Karpas-422 (cell line): ENCODE data around the gene SARS1. TPM values are rescaled to one million over a fixed set of nuclear protein-coding genes. Genes with fewer than 3 reads are reported as not detected.
A peak's percentile ranks its signal among the peaks of the same experiment; 100 is the strongest.
"Not testable (repeated sequence)": the region's sequence is repeated elsewhere in the genome, so short reads cannot be mapped to it uniquely, and the experiment has no call there.

Experiments used
- DNase-seq: peaks from one replicate; pipeline ENCODE4 v3.0.0-alpha.2; 2015
- H2AFZ ChIP-seq: fragments of 200-600 bp; sonication (generic); 2 replicates; pipeline ENCODE4 v1.6.1; 2014; ENCODE audit warnings: antibody characterized with exemption, low read length, mixed read lengths
- H3K27ac ChIP-seq: fragments of 200-600 bp; sonication (generic); 2 replicates; pipeline ENCODE4 v1.5.1; 2014; ENCODE audit warnings: mild to moderate bottlenecking, low read length, moderate library complexity
- H3K27me3 ChIP-seq: fragments of 200-600 bp; sonication (generic); 2 replicates; pipeline ENCODE4 v1.6.1; 2014; ENCODE audit warnings: low read length, mixed read lengths
- H3K36me3 ChIP-seq: fragments of 200-600 bp; sonication (generic); 2 replicates; pipeline ENCODE4 v1.6.1; 2014; ENCODE audit warnings: low read length, mixed read lengths; ENCODE audit not compliant: insufficient read depth
- H3K4me1 ChIP-seq: fragments of 200-600 bp; sonication (generic); 2 replicates; pipeline ENCODE4 v1.6.1; 2014; ENCODE audit warnings: mild to moderate bottlenecking, low read length, mixed read lengths
- H3K4me2 ChIP-seq: fragments of 200-600 bp; sonication (generic); 2 replicates; pipeline ENCODE4 v1.6.1; 2014; ENCODE audit warnings: low read length, low read depth, mild to moderate bottlenecking; ENCODE audit not compliant: poor library complexity, severe bottlenecking
- H3K4me3 ChIP-seq: fragments of 200-600 bp; sonication (generic); 2 replicates; pipeline ENCODE4 v1.5.1; 2014; ENCODE audit warnings: mild to moderate bottlenecking, antibody characterized with exemption, low read length, mixed read lengths
- H3K79me2 ChIP-seq: fragments of 200-600 bp; sonication (generic); 2 replicates; pipeline ENCODE4 v1.6.1; 2014; ENCODE audit warnings: mild to moderate bottlenecking, low read length, mixed read lengths
- H3K9ac ChIP-seq: fragments of 200-600 bp; sonication (generic); 2 replicates; pipeline ENCODE4 v1.6.0; 2014; ENCODE audit warnings: low read length
- H3K9me2 ChIP-seq: fragments of 200-600 bp; sonication (generic), shearing (Covaris generic); replicated peaks from 2 replicates; pipeline ENCODE4 v1.6.0; 2014; ENCODE audit warnings: mild to moderate bottlenecking, low read length, moderate library complexity; ENCODE audit not compliant: insufficient read depth
- H3K9me3 ChIP-seq: fragments of 300-700, 200-600 bp; sonication (generic); 2 replicates; pipeline ENCODE4 v1.6.1; 2014; ENCODE audit warnings: low read length, mixed read lengths
- H4K20me1 ChIP-seq: fragments of 200-600 bp; sonication (generic); 2 replicates; pipeline ENCODE4 v1.6.1; 2014; ENCODE audit warnings: mild to moderate bottlenecking, antibody characterized with exemption, low read length, low read depth; ENCODE audit not compliant: insufficient read depth
- total RNA-seq: library from RNA; depleted of rRNA; stranded (reverse); fragments of >200 nt; shearing (Covaris generic); gene quantifications from 2 replicates; pipeline ENCODE4 v1.2.3, GENCODE V29; 2014; ENCODE audit warnings: low replicate concordance; rRNA removed

SARS1 gene
- 184 and 248 TPM in 2 replicates for total RNA-seq

GRCh38 chr1:109213824-109214693 is at the start of gene SARS1:
SARS1 (plus strand) TSS chr1:109213918; CDS start chr1:109213993, 75 bp downstream.
- Histone ChIP-seq H3K4me3 (peak within 1 kb of the TSS; percentile 90), H4K20me1 (peaks cover 11% of the 10 kb centered on the region; the same call in 1 of the 2 replicates), H3K27me3 (no peaks in the 10 kb centered on the region), H3K4me1 (peaks cover 36% of the 10 kb centered on the region), H3K9me3 (no peaks in the 10 kb centered on the region), H3K9ac (peak within 1 kb of the TSS; percentile 87), H3K4me2 (peak within 1 kb of the TSS; percentile 92), H2AFZ (peak within 1 kb of the TSS; percentile 91), H3K79me2 (peaks cover 47% of the 10 kb centered on the region), H3K9me2 (no peaks in the 10 kb centered on the region), H3K36me3 (peaks cover 10% of the 10 kb centered on the region; the same call in 1 of the 2 replicates), H3K27ac (peak within 1 kb of the TSS; percentile 83)
- DNase-seq: peak; percentile 95

GRCh38 chr1:109164538-109164937 is 49.2 kb upstream of the SARS1 start:
- H3K4me2 ChIP-seq: no peak overlapping the region
- peaks cover 9% of the 10 kb centered on the region for H3K4me1 ChIP-seq
- no peaks in the 10 kb centered on the region for H3K27me3 ChIP-seq

GRCh38 chr1:109167001-109167506 is 46.7 kb upstream of the SARS1 start:
- Histone ChIP-seq H3K4me3 (no peak overlapping the region), H2AFZ (no peak overlapping the region), H3K4me1 (peaks cover 7% of the 10 kb centered on the region), H3K4me2 (no peak overlapping the region), H3K36me3 (no peaks in the 10 kb centered on the region), H3K9me2 (no peaks in the 10 kb centered on the region), H3K27me3 (no peaks in the 10 kb centered on the region), H3K9ac (no peak overlapping the region), H3K9me3 (no peaks in the 10 kb centered on the region), H3K79me2 (no peaks in the 10 kb centered on the region), H4K20me1 (no peaks in the 10 kb centered on the region), H3K27ac (no peak overlapping the region)
- no peak for DNase-seq

More at GRCh38 chr1:109164538-109164937, 49.2 kb upstream of the SARS1 start:
- no peaks in the 10 kb centered on the region for H3K9me3 ChIP-seq
- H4K20me1 ChIP-seq: no peaks in the 10 kb centered on the region
- no peak for DNase-seq
- no peak overlapping the region for H3K9ac ChIP-seq
- no peak overlapping the region for H2AFZ ChIP-seq
- H3K27ac ChIP-seq: no peak overlapping the region
- no peak overlapping the region for H3K4me3 ChIP-seq
- H3K9me2 ChIP-seq: no peaks in the 10 kb centered on the region
- H3K36me3 ChIP-seq: no peaks in the 10 kb centered on the region
- no peaks in the 10 kb centered on the region for H3K79me2 ChIP-seq

- H2AFZ ChIP-seq: no peak overlapping the region
- no peaks in the 10 kb centered on the region for H3K9me3 ChIP-seq
- no peaks in the 10 kb centered on the region for H3K79me2 ChIP-seq
- H4K20me1 ChIP-seq: no peaks in the 10 kb centered on the region
- no peak overlapping the region for H3K4me3 ChIP-seq
- H3K9ac ChIP-seq: no peak overlapping the region
- H3K9me2 ChIP-seq: no peaks in the 10 kb centered on the region
- H3K27ac ChIP-seq: no peak overlapping the region
- no peaks in the 10 kb centered on the region for H3K36me3 ChIP-seq
- no peaks in the 10 kb centered on the region for H3K27me3 ChIP-seq
- no peak overlapping the region for H3K4me2 ChIP-seq
- no peak for DNase-seq
- no peaks in the 10 kb centered on the region for H3K4me1 ChIP-seq
Measured at GRCh38 chr1:109170035-109170764, 43.5 kb upstream of the SARS1 start.

- no peak for DNase-seq
- Histone ChIP-seq H3K36me3 (no peaks in the 10 kb centered on the region), H4K20me1 (no peaks in the 10 kb centered on the region), H3K9me3 (no peaks in the 10 kb centered on the region), H3K79me2 (no peaks in the 10 kb centered on the region), H3K27me3 (no peaks in the 10 kb centered on the region), H3K4me2 (no peak overlapping the region), H3K9me2 (no peaks in the 10 kb centered on the region), H3K27ac (no peak overlapping the region), H2AFZ (no peak overlapping the region), H3K9ac (no peak overlapping the region), H3K4me3 (no peak overlapping the region), H3K4me1 (no peaks in the 10 kb centered on the region)
Measured at GRCh38 chr1:109171646-109172045, 42.1 kb upstream of the SARS1 start.

GRCh38 chr1:109176349-109176748 is 37.4 kb upstream of the SARS1 start:
- H3K4me2 ChIP-seq, H3K79me2 ChIP-seq, H3K4me3 ChIP-seq, H3K4me1 ChIP-seq, H2AFZ ChIP-seq, H3K9me3 ChIP-seq, H3K36me3 ChIP-seq, H3K27ac ChIP-seq, H3K9me2 ChIP-seq, H3K9ac ChIP-seq, DNase-seq, H4K20me1 ChIP-seq, H3K27me3 ChIP-seq: not testable (repeated sequence)

- H3K9ac ChIP-seq, H3K4me2 ChIP-seq, H3K4me3 ChIP-seq: not testable (repeated sequence)
Measured at GRCh38 chr1:109180715-109181084, 33.0 kb upstream of the SARS1 start.

More at GRCh38 chr1:109180715-109181084, 33.0 kb upstream of the SARS1 start:
- not testable (repeated sequence) for H3K27me3 ChIP-seq, H3K27ac ChIP-seq, H3K79me2 ChIP-seq, H3K4me1 ChIP-seq, H4K20me1 ChIP-seq, H3K9me3 ChIP-seq, DNase-seq, H3K36me3 ChIP-seq, H3K9me2 ChIP-seq, H2AFZ ChIP-seq
